ENCODE measurements around the gene DYRK2.

GRCh38 chr12:67665679-67666078 is 17.1 kb downstream of the DYRK2 start:
- TF ChIP-seq SREBF1 (IDR thresholded peaks at IDR 0.05; ENCODE audit: low read length) (no peak), RFX5 (IDR thresholded peaks at IDR 0.05; ENCODE audit: low read depth, low read length) (no peak), MTA3 (IDR thresholded peaks at IDR 0.05; ENCODE audit: borderline replicate concordance, low read length) (no peak), JUND (IDR thresholded peaks at IDR 0.05; ENCODE audit: low read depth, low read length) (no peak)
